ENCODE data around the gene SLC2A10. TPM values are rescaled to one million over a fixed set of nuclear protein-coding genes. Genes with fewer than 3 reads are reported as not detected.

Gene SLC2A10
- polyA plus RNA-seq, 1 donor (not counting 4 experiments of a cell fraction or from before 2014, with no cell fraction given): not detected

- DNase-seq (ENCODE audit: low read depth, low spot score): no peak
- TF ChIP-seq CTCF (optimal IDR thresholded peaks at IDR 0.05 in 1 of 3, IDR thresholded peaks at IDR 0.05 in 1 of 3, conservative IDR thresholded peaks at IDR 0.05 in 1 of 3; ENCODE audit: extremely low read depth in 1 of 3, insufficient read depth in 2 of 3, low read length in 3 of 3) (no peak), EZH2 (IDR thresholded peaks at IDR 0.05; ENCODE audit: low read length) (no peak)
- no peaks in the 10 kb centered on the region for H3K9me3 ChIP-seq (ENCODE audit: control insufficient read depth, low read depth, low read length)
- FAIRE-seq: no peak
- H3K9me1 ChIP-seq (ENCODE audit: control insufficient read depth, extremely low read depth, insufficient read depth, low read length): no peaks in the 10 kb centered on the region
- dilution Hi-C loops (cut with MboI; ENCODE audit: extremely low pct_ligation_motif_present, low sequenced_read_pairs): no loop called here
- H3K27ac ChIP-seq (ENCODE audit: control insufficient read depth, insufficient read depth, low read length): no peak overlapping the region
- H3K4me2 ChIP-seq (ENCODE audit: control insufficient read depth, extremely low read depth, insufficient read depth, low read depth, low read length): no peak overlapping the region
- H3K4me3 ChIP-seq (ENCODE audit: control insufficient read depth in 2 of 3, extremely low read depth in 1 of 3, insufficient read depth in 2 of 3, low read depth in 1 of 3, low read length in 3 of 3): no peak overlapping the region
- H4K20me1 ChIP-seq (ENCODE audit: control insufficient read depth, extremely low read depth, insufficient read depth, low read length): no peaks in the 10 kb centered on the region
- no peaks in the 10 kb centered on the region for H3K27me3 ChIP-seq (ENCODE audit: control insufficient read depth, extremely low read depth, insufficient read depth, low read length)
- H3K9ac ChIP-seq (ENCODE audit: control insufficient read depth, extremely low read depth, insufficient read depth, low read length): no peak overlapping the region
- H3K4me1 ChIP-seq (ENCODE audit: control insufficient read depth, extremely low read depth, insufficient read depth, low read length): no peaks in the 10 kb centered on the region
- no peaks in the 10 kb centered on the region for H3K79me2 ChIP-seq (ENCODE audit: control insufficient read depth, insufficient read depth, low read length)
- no peaks in the 10 kb centered on the region for H3K36me3 ChIP-seq (ENCODE audit: control insufficient read depth in 2 of 2, extremely low read depth in 1 of 2, insufficient read depth in 2 of 2, low read length in 2 of 2)
- H2AFZ ChIP-seq (ENCODE audit: control insufficient read depth, low read length): no peak overlapping the region
Observed at GRCh38 chr20:46751856-46752255, 42.4 kb downstream of the SLC2A10 start.

GRCh38 chr20:46752728-46753127 lies 43.3 kb downstream of the SLC2A10 start:
- no peaks in the 10 kb centered on the region for H3K79me2 ChIP-seq (ENCODE audit: control insufficient read depth, insufficient read depth, low read length)
- no peak overlapping the region for H3K9ac ChIP-seq (ENCODE audit: control insufficient read depth, extremely low read depth, insufficient read depth, low read length)
- no peaks in the 10 kb centered on the region for H4K20me1 ChIP-seq (ENCODE audit: control insufficient read depth, extremely low read depth, insufficient read depth, low read length)
- dilution Hi-C loops (cut with MboI; ENCODE audit: extremely low pct_ligation_motif_present, low sequenced_read_pairs): no loop called here
- H3K9me3 ChIP-seq (ENCODE audit: control insufficient read depth, low read depth, low read length): no peaks in the 10 kb centered on the region
- DNase-seq (ENCODE audit: low read depth, low spot score) (no peak), FAIRE-seq (no peak)
- TF ChIP-seq CTCF (optimal IDR thresholded peaks at IDR 0.05 in 1 of 3, IDR thresholded peaks at IDR 0.05 in 1 of 3, conservative IDR thresholded peaks at IDR 0.05 in 1 of 3; ENCODE audit: extremely low read depth in 1 of 3, insufficient read depth in 2 of 3, low read length in 3 of 3): peak; percentile 60 to 69 (median 61)
- TF ChIP-seq EZH2 (IDR thresholded peaks at IDR 0.05; ENCODE audit: low read length): no peak
- no peaks in the 10 kb centered on the region for H3K4me1 ChIP-seq (ENCODE audit: control insufficient read depth, extremely low read depth, insufficient read depth, low read length)
- H3K4me2 ChIP-seq (ENCODE audit: control insufficient read depth, extremely low read depth, insufficient read depth, low read depth, low read length): no peak overlapping the region
- no peaks in the 10 kb centered on the region for H3K36me3 ChIP-seq (ENCODE audit: control insufficient read depth in 2 of 2, extremely low read depth in 1 of 2, insufficient read depth in 2 of 2, low read length in 2 of 2)
- no peaks in the 10 kb centered on the region for H3K9me1 ChIP-seq (ENCODE audit: control insufficient read depth, extremely low read depth, insufficient read depth, low read length)
- no peaks in the 10 kb centered on the region for H3K27me3 ChIP-seq (ENCODE audit: control insufficient read depth, extremely low read depth, insufficient read depth, low read length)
- no peak overlapping the region for H3K27ac ChIP-seq (ENCODE audit: control insufficient read depth, insufficient read depth, low read length)
- no peak overlapping the region for H2AFZ ChIP-seq (ENCODE audit: control insufficient read depth, low read length)
- no peak overlapping the region for H3K4me3 ChIP-seq (ENCODE audit: control insufficient read depth in 2 of 3, extremely low read depth in 1 of 3, insufficient read depth in 2 of 3, low read depth in 1 of 3, low read length in 3 of 3)

Measured in keratinocyte (primary cell).